Pancreas (tissue), 10 donors: Measurements from ENCODE around the gene PRR5L. TPM values are rescaled to one million over a fixed set of nuclear protein-coding genes. Genes with fewer than 3 reads are reported as not detected.

Experiments used
- ATAC-seq, 4 donors: fragments of 200-7000 bp; cut with Tn5 transposase; one replicate each; pipeline versions ENCODE4 v1.8.0 to v1.9.1; 2020; ENCODE audit warnings: mild to moderate bottlenecking in 4 of 4, moderate library complexity in 4 of 4
- DNase-seq, 6 donors: peaks; one replicate each; pipeline ENCODE4 v3.0.0-alpha.2; 2020
- FAIRE-seq: peaks from 2 replicates; lab custom pipeline; 2012; peaks lifted over from hg19 to GRCh38; lab: Jason Lieb, UNC
- H3K27ac ChIP-seq, 4 donors: fragments of 200-600 bp; sonication (generic); 1 replicate in 3 of 4; 2 replicates in 1 of 4; pipeline versions ENCODE4 v1.5.0 to v1.8.0; 2020
- H3K27me3 ChIP-seq, 4 donors: fragments of 200-600 bp; one replicate each; pipeline ENCODE4 v1.8.0; 2021
- H3K36me3 ChIP-seq, 3 donors: fragments of 200-600 bp; sonication (generic) in 1 of 3; one replicate each; pipeline versions ENCODE4 v1.5.0 to v1.8.0; 2020 to 2021
- H3K4me1 ChIP-seq, 3 donors: fragments of 200-600 bp; one replicate each; pipeline ENCODE4 v1.8.0; 2021
- H3K4me3 ChIP-seq, 4 donors: fragments of 200-600 bp; sonication (generic) in 2 of 4; one replicate each; pipeline versions ENCODE4 v1.5.0 to v1.8.0; 2020 to 2021
- H3K9me3 ChIP-seq, 4 donors: fragments of 200-600 bp; one replicate each; pipeline ENCODE4 v1.8.0; 2021
- CTCF ChIP-seq, 4 donors: fragments of 200-600 bp; sonication (generic) in 3 of 4; IDR thresholded peaks; one replicate each; pipeline versions ENCODE4 v1.5.0 to v1.8.0; 2021; ENCODE audit warnings: antibody characterized with exemption in 4 of 4
- WGBS, 2 donors: extraction: QIAGEN DNeasy Blood & Tissue Kit; methylation state at CpG; one replicate each; pipeline ENCODE4 v1.1.7; 2013; 5-methylcytosine and 5-hydroxymethylcytosine counted together
- intact Hi-C, 3 donors: fragments of 100-400 bp; cut with DNase I; formaldehyde crosslinking; loops; one replicate each; pipeline versions ENCODE4 v1.11.1 to v1.14.2; 2022
- polyA plus RNA-seq, 2 donors: library from polyadenylated mRNA; stranded (reverse); fragments of 200-250 nt; gene quantifications; one replicate each; pipeline ENCODE4 v1.2.3, GENCODE V29; 2013
- total RNA-seq, 6 donors: library from RNA; stranded (reverse); fragmentation: NEBNext Ultra II Directional in 4 of 6; extraction: Animal tissue kit (Norgen Biotek cat#: 25700) in 4 of 6; gene quantifications; one replicate each; pipeline versions ENCODE4 v1.2.1 to v1.2.4, GENCODE V29; 2021 to 2023
- donor health status: healthy with polysubstance abuse.
- donor health status: DM: no; HTN: no; CAD: no; lungs with moderate emphysema.
- donor health status: DM: no; HTN: no; CAD: no.
- donor health status: control.
- donor health status: control.
- donor health status: Bipolar disorder and iron deficiency.
- donor health status: DM: yes; HTN: yes; CAD: no.
- donor health status: DM: no; HTN: no; CAD: no.
- donor health status: DM: no; HTN: no; CAD: no.
- donor health status: DM: yes; HTN: yes; CAD: no.

The PRR5L gene
- total and polyA plus RNA-seq, 8 donors = 1.3 to 9.0 (median 2.2) TPM

GRCh38 chr11:36300650-36301049 lies 4.6 kb downstream of the PRR5L start:
- no peak for TF ChIP-seq CTCF (IDR thresholded peaks at IDR 0.05)
- WGBS, 2 donors = 12 to 21% methylated on average over 3 of the region's 3 CpGs
- H3K36me3 ChIP-seq = no peaks in the 10 kb centered on the region
- intact Hi-C loops = no loop called here
- peaks cover 0 to 6% (median 5%) of the 10 kb centered on the region in 3 donors for H3K4me1 ChIP-seq
- H3K4me3 ChIP-seq = no peak overlapping the region
- ATAC-seq = peak; percentile 92 to 98 (median 97)
- no peak for FAIRE-seq
- no peaks in the 10 kb centered on the region for H3K9me3 ChIP-seq
- peak; percentile 71 to 92 (median 82) for DNase-seq
- H3K27ac ChIP-seq = no peak overlapping the region
- no peaks in the 10 kb centered on the region for H3K27me3 ChIP-seq

- TF ChIP-seq CTCF (IDR thresholded peaks at IDR 0.05) = no peak
- no peak for FAIRE-seq
- peaks cover 0 to 6% (median 5%) of the 10 kb centered on the region in 3 donors for H3K4me1 ChIP-seq
- H3K9me3 ChIP-seq = no peaks in the 10 kb centered on the region
- H3K36me3 ChIP-seq = no peaks in the 10 kb centered on the region
- no peak for DNase-seq
- ATAC-seq = peak in 2 of 4 donors; percentile 49 to 74
- no peaks in the 10 kb centered on the region for H3K27me3 ChIP-seq
- H3K27ac ChIP-seq = peak overlapping the region in 2 of 4 donors; percentile 22 to 37
- intact Hi-C loops = no loop called here
- WGBS, 2 donors = 42 to 71% methylated on average over 1 of the region's 1 CpG
- H3K4me3 ChIP-seq = no peak overlapping the region
These were observed 8.3 kb downstream of the PRR5L start for GRCh38 chr11:36304351-36304750.

- Histone ChIP-seq H3K4me1 (peaks cover 0 to 6% (median 5%) of the 10 kb centered on the region in 3 donors), H3K36me3 (no peaks in the 10 kb centered on the region), H3K27me3 (no peaks in the 10 kb centered on the region), H3K27ac (no peak overlapping the region), H3K4me3 (no peak overlapping the region), H3K9me3 (no peaks in the 10 kb centered on the region)
- no peak for TF ChIP-seq CTCF (IDR thresholded peaks at IDR 0.05)
- DNase-seq = no peak
- no peak for ATAC-seq
- intact Hi-C loops = no loop called here
- FAIRE-seq = no peak
- WGBS, 2 donors = 8 to 15% methylated on average over 1 of the region's 1 CpG
These were observed 9.0 kb downstream of the PRR5L start for GRCh38 chr11:36305047-36305446.

GRCh38 chr11:36306888-36307287 lies 10.8 kb downstream of the PRR5L start:
- H3K27ac ChIP-seq = no peak overlapping the region
- no peak overlapping the region for H3K4me3 ChIP-seq
- no peaks in the 10 kb centered on the region for H3K36me3 ChIP-seq
- TF ChIP-seq CTCF (IDR thresholded peaks at IDR 0.05) = no peak
- no peak for ATAC-seq
- WGBS, 2 donors = 50 to 52% methylated on average over 3 of the region's 3 CpGs
- intact Hi-C loops = no loop called here
- no peak for FAIRE-seq
- DNase-seq = no peak
- peaks cover 0 to 3% (median 0%) of the 10 kb centered on the region in 3 donors for H3K4me1 ChIP-seq
- H3K27me3 ChIP-seq = no peaks in the 10 kb centered on the region
- no peaks in the 10 kb centered on the region for H3K9me3 ChIP-seq

- H3K4me1 ChIP-seq = peaks cover 0 to 3% (median 0%) of the 10 kb centered on the region in 3 donors
- H3K27me3 ChIP-seq = no peaks in the 10 kb centered on the region
- no peaks in the 10 kb centered on the region for H3K36me3 ChIP-seq
- ATAC-seq = peak in 2 of 4 donors; percentile 63 to 75
- TF ChIP-seq CTCF (IDR thresholded peaks at IDR 0.05) = no peak
- no peak for DNase-seq
- peak overlapping the region in 1 of 4 donors; percentile 7 for H3K27ac ChIP-seq
- no peaks in the 10 kb centered on the region for H3K9me3 ChIP-seq
- no peak for FAIRE-seq
- intact Hi-C loops = no loop called here
- no peak overlapping the region for H3K4me3 ChIP-seq
- 17 to 18% methylated on average over 1 of the region's 1 CpG for whole genome bisulfite sequencing, 2 donors
These were observed 12.5 kb downstream of the PRR5L start for GRCh38 chr11:36308577-36308976.
